IMR-90 (cell line): ENCODE measurements around the gene C16orf89.

ENCODE experiments used
- CEBPB ChIP-seq: IDR thresholded peaks from 2 replicates; pipeline ENCODE4 v1.6.1; 2012; ENCODE audit warnings: low read depth, low read length, improper control_type of control experiment
- FOS ChIP-seq: fragments of 150-350 bp; IDR thresholded peaks from 2 replicates; pipeline ENCODE4 v1.6.1; 2016; ENCODE audit warnings: low read depth, low read length
- MAFK ChIP-seq: IDR thresholded peaks from 2 replicates; pipeline ENCODE4 v1.6.1; 2012; ENCODE audit warnings: low read depth, low read length, improper control_type of control experiment
- MXI1 ChIP-seq: IDR thresholded peaks from 2 replicates; pipeline ENCODE4 v1.6.1; 2012; ENCODE audit warnings: low read depth, mild to moderate bottlenecking, low read length, moderate library complexity, borderline replicate concordance
- NFE2L2 ChIP-seq: fragments of 150-350 bp; IDR thresholded peaks from 2 replicates; pipeline ENCODE4 v1.6.1; 2016; ENCODE audit warnings: low read depth, mild to moderate bottlenecking, low read length
- POLR2A ChIP-seq: IDR thresholded peaks from 2 replicates; pipeline ENCODE4 v1.6.1; 2012; ENCODE audit warnings: mild to moderate bottlenecking, low read depth, low read length
- RAD21 ChIP-seq: IDR thresholded peaks from 2 replicates; pipeline ENCODE4 v1.6.1; 2012; ENCODE audit warnings: low read length, improper control_type of control experiment
- RFX5 ChIP-seq: IDR thresholded peaks from 2 replicates; pipeline ENCODE4 v1.8.0; 2012; ENCODE audit warnings: low read depth, mild to moderate bottlenecking, low read length, moderate library complexity
- SMC3 ChIP-seq: fragments of 150-350 bp; IDR thresholded peaks from 2 replicates; pipeline ENCODE4 v1.6.1; 2016; ENCODE audit warnings: low read depth, mild to moderate bottlenecking, antibody characterized with exemption, low read length, moderate library complexity
- TF ChIP-seq, protein P1 (sequence below): conservative IDR thresholded peaks from 2 replicates; pipeline ENCODE4 v1.5.1; 2012; ENCODE audit warnings: mild to moderate bottlenecking, low read depth, low read length, improper control_type of control experiment
- TF ChIP-seq, protein P2 (sequence below): fragments of 150-350 bp; IDR thresholded peaks from 2 replicates; pipeline ENCODE4 v1.6.1; 2017; ENCODE audit warnings: mild to moderate bottlenecking, antibody characterized with exemption, low read length, low read depth

DNA sequence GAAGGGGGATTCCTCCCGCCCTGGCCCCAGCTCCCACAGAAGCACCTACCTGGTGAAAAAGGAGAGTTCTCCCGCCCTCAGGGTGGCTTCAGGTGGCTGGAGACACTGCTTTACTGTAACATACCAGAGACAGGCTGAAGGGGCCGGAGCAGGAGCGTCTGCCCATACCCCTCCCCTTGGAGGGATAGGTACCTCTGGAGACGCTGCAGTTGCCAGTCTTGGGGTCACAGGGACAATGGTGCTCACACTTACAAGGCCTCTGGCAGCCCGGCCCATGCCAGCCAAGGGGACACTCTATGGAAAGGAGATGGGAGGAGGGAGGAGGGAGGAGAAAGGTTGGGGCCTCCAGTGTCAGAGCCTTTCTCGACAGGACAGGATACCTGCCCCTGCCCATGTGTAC, 38.7 kb downstream of the C16orf89 start:
- TF ChIP-seq MXI1 = no peak
- TF ChIP-seq, protein P1, sequence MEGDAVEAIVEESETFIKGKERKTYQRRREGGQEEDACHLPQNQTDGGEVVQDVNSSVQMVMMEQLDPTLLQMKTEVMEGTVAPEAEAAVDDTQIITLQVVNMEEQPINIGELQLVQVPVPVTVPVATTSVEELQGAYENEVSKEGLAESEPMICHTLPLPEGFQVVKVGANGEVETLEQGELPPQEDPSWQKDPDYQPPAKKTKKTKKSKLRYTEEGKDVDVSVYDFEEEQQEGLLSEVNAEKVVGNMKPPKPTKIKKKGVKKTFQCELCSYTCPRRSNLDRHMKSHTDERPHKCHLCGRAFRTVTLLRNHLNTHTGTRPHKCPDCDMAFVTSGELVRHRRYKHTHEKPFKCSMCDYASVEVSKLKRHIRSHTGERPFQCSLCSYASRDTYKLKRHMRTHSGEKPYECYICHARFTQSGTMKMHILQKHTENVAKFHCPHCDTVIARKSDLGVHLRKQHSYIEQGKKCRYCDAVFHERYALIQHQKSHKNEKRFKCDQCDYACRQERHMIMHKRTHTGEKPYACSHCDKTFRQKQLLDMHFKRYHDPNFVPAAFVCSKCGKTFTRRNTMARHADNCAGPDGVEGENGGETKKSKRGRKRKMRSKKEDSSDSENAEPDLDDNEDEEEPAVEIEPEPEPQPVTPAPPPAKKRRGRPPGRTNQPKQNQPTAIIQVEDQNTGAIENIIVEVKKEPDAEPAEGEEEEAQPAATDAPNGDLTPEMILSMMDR = no peak
- no peak for TF ChIP-seq SMC3
- TF ChIP-seq RAD21 = no peak
- no peak for TF ChIP-seq POLR2A
- no peak for TF ChIP-seq RFX5
- TF ChIP-seq FOS = no peak
- TF ChIP-seq, protein P2, sequence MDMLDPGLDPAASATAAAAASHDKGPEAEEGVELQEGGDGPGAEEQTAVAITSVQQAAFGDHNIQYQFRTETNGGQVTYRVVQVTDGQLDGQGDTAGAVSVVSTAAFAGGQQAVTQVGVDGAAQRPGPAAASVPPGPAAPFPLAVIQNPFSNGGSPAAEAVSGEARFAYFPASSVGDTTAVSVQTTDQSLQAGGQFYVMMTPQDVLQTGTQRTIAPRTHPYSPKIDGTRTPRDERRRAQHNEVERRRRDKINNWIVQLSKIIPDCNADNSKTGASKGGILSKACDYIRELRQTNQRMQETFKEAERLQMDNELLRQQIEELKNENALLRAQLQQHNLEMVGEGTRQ = no peak
- no peak for TF ChIP-seq CEBPB
- no peak for TF ChIP-seq MAFK
- TF ChIP-seq NFE2L2 = no peak
